NT2/D1 (cell line): ENCODE results near the gene TJP1.

Source experiments
- SUZ12 ChIP-seq: IDR thresholded peaks from 2 replicates; pipeline ENCODE4 v1.6.1; 2011; ENCODE audit not compliant: insufficient read length, insufficient read depth; ENCODE audit errors: extremely low read depth
- YY1 ChIP-seq: IDR thresholded peaks from 2 replicates; pipeline ENCODE4 v1.6.1; 2011; ENCODE audit not compliant: insufficient read length, insufficient read depth
- ZNF274 ChIP-seq: IDR thresholded peaks from 2 replicates; pipeline ENCODE4 v1.6.1; 2011; ENCODE audit warnings: mild to moderate bottlenecking, low read depth, low read length

GRCh38 chr15:29790607-29791006 is 31.7 kb downstream of the TJP1 start:
- TF ChIP-seq YY1, result no peak
- no peak for TF ChIP-seq SUZ12
- no peak for TF ChIP-seq ZNF274
